Activated naive CD8-positive, alpha-beta T cell treated with anti-CD3 and anti-CD28 coated beads, Interleukin-2, amount 10 ng/mL, durations not matched to agents 7 days and 5 days (primary cell): Measurements from ENCODE around the gene LPGAT1. TPM values are rescaled to one million over a fixed set of nuclear protein-coding genes. Genes with fewer than 3 reads are reported as not detected.
A peak's percentile ranks its signal among the peaks of the same experiment; 100 is the strongest.

Source experiments
- ATAC-seq: fragments of 150-1000 bp; cut with Tn5 transposase; one replicate; pipeline ENCODE4 v1.10.0; 2021; ENCODE audit warnings: low read depth, moderate library complexity
- POLR2A ChIA-PET: fragments of 350-600 bp; sonication (Branson Sonifier 250); formaldehyde crosslinking; loops from one replicate; lab custom pipeline; 2021; ENCODE audit warnings: antibody characterized with exemption; lab: Charles Lee
- DNase-seq: peaks from one replicate; pipeline ENCODE4 v3.0.0; 2021
- H3K27ac Mint-ChIP-seq: one replicate; pipeline ENCODE4 v1.8.0; 2022; ENCODE audit warnings: mild to moderate bottlenecking, mixed read lengths
- H3K27me3 Mint-ChIP-seq: one replicate; pipeline ENCODE4 v1.8.0; 2022; ENCODE audit warnings: mild to moderate bottlenecking, moderate library complexity, mixed read lengths
- H3K36me3 Mint-ChIP-seq: one replicate; pipeline ENCODE4 v1.8.0; 2021; ENCODE audit warnings: mild to moderate bottlenecking, mixed read lengths
- H3K4me1 Mint-ChIP-seq: one replicate; pipeline ENCODE4 v1.8.0; 2021; ENCODE audit warnings: mixed read lengths
- H3K4me3 Mint-ChIP-seq: one replicate; pipeline ENCODE4 v1.8.0; 2022; ENCODE audit warnings: mild to moderate bottlenecking, moderate library complexity, mixed read lengths
- H3K9me3 Mint-ChIP-seq: one replicate; pipeline ENCODE4 v1.8.0; 2021; ENCODE audit warnings: mixed read lengths
- total RNA-seq, 2 experiments: library from RNA; stranded (reverse); gene quantifications; one replicate each; pipeline ENCODE4 v1.2.3, GENCODE V29; 2021

The LPGAT1 gene
- total RNA-seq, 2 experiments from 2014 or later: 45.5 to 47.4 TPM

DNA sequence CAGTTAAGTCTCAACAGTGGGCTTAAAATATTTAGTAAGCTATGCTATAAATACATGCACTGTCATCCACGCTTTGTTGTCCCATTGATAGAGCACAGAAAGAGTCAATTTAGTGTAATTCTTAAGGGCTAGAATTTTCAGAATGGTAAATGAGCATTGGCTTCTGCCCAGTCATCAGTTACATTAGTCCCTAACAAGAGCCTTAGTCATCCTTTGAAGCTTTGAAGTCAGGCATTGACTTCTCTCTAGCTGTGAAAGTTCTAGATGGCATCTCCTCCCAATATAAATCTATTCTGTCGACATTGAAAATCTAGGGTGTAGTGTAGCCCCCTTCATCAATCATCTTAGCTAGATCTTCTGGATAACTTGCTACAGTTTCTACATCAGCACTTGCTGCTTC is 12.0 kb upstream of the LPGAT1 start:
- H3K4me1 Mint-ChIP-seq: peaks cover 22% of the 10 kb centered on the region
- peak overlapping the region; percentile 90 for H3K27ac Mint-ChIP-seq
- H3K36me3 Mint-ChIP-seq: peaks cover 14% of the 10 kb centered on the region
- peaks cover 9% of the 10 kb centered on the region for H3K9me3 Mint-ChIP-seq
- DNase-seq: no peak
- ATAC-seq: peak; percentile 20
- POLR2A ChIA-PET: interaction anchor here (0.5 to 2.0 kb wide), 2 partner anchors 9 to 20 kb away, joined by 4 to 9 read pairs; no protein-coding TSS in a partner anchor
- H3K27me3 Mint-ChIP-seq: no peaks in the 10 kb centered on the region
- H3K4me3 Mint-ChIP-seq: peak overlapping the region; percentile 65

GRCh38 chr1:211839106-211839505 is 8.5 kb upstream of the LPGAT1 start:
- ATAC-seq: no peak
- DNase-seq: no peak
- H3K4me3 Mint-ChIP-seq: no peak overlapping the region
- H3K36me3 Mint-ChIP-seq: peaks cover 16% of the 10 kb centered on the region
- H3K9me3 Mint-ChIP-seq: peaks cover 9% of the 10 kb centered on the region
- H3K27ac Mint-ChIP-seq: no peak overlapping the region
- no peaks in the 10 kb centered on the region for H3K27me3 Mint-ChIP-seq
- POLR2A ChIA-PET: interaction anchor here (0.8 kb wide), 1 partner anchor 197 kb away, joined by 3 read pairs; the partner anchor contains the start of genes DTL and INTS7
- peaks cover 28% of the 10 kb centered on the region for H3K4me1 Mint-ChIP-seq

DNA sequence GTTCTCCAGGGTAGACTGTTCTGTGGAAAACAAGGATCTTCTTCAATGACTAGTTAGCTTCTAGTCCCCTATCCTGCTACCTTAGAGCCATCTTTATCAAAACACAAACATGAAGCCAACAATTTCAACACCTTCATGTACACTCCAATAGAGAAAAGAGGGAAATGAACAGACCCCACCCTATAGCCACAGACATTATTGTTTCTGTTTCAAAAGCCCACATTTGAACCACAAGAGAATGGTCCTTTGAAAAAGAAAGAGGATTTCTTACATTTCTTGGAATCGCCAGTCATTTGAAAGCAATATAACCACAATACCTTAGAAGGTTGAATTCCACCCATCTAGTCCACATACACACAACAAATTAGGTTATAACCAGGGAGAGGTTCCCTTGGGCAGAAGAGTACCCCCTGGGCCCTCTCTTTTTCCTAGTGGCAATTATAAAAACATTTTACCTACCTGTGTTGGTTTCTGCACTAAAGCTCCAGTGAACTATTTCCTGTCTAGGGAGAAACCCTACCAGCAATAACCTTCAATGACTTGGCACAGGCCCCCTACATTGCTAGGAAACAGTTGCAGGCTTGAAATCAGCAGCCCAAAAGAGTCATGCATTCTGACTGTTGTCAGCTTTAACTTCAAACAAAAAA is 2.7 kb upstream of the LPGAT1 start:
- peaks cover 45% of the 10 kb centered on the region for H3K4me1 Mint-ChIP-seq
- POLR2A ChIA-PET: interaction anchor here (0.6 to 1.7 kb wide), 4 partner anchors 9 to 292 kb away, joined by 3 to 9 read pairs (median 3); partner anchors contain the start of genes DTL and INTS7
- no peak for DNase-seq
- peak overlapping the region; percentile 75 for H3K4me3 Mint-ChIP-seq
- H3K27me3 Mint-ChIP-seq: no peaks in the 10 kb centered on the region
- peaks cover 5% of the 10 kb centered on the region for H3K36me3 Mint-ChIP-seq
- H3K9me3 Mint-ChIP-seq: no peaks in the 10 kb centered on the region
- H3K27ac Mint-ChIP-seq: peak overlapping the region; percentile 79
- peak; percentile 60 for ATAC-seq

DNA sequence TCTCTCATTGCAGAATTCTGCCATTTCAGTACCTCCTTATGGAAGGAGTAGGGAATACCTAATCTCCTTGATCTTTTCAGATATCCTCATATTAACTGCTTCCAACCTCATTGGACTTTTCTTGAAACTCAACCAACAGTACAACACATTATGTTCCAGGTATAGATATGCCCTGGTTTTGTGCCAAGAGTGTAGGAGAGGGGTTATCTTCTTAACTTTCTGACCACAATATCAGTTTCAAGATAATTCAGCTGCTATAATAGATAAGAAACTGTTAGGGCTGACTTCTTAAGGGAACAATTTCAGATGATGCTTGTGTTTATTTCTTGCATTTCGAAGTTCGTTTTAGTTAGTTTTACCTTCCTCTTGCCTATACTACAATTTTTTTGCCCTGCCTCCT is 2.1 kb upstream of the LPGAT1 start:
- ATAC-seq: no peak
- H3K27ac Mint-ChIP-seq: peak overlapping the region; percentile 79
- H3K36me3 Mint-ChIP-seq: peaks cover 5% of the 10 kb centered on the region
- POLR2A ChIA-PET: interaction anchor here (1.4 kb wide), 1 partner anchor 203 kb away, joined by 3 read pairs; the partner anchor contains the start of genes DTL and INTS7
- DNase-seq: no peak
- H3K9me3 Mint-ChIP-seq: no peaks in the 10 kb centered on the region
- peaks cover 48% of the 10 kb centered on the region for H3K4me1 Mint-ChIP-seq
- peak overlapping the region; percentile 75 for H3K4me3 Mint-ChIP-seq
- H3K27me3 Mint-ChIP-seq: no peaks in the 10 kb centered on the region

- POLR2A ChIA-PET: interaction anchor here (1.5 kb wide), 1 partner anchor 133 kb away, joined by 5 read pairs; no protein-coding TSS in a partner anchor
- Mint-ChIP-seq H3K9me3 (no peaks in the 10 kb centered on the region), H3K27me3 (no peaks in the 10 kb centered on the region), H3K27ac (peak overlapping the region; percentile 88), H3K4me1 (peaks cover 55% of the 10 kb centered on the region), H3K4me3 (peak overlapping the region; percentile 90), H3K36me3 (peaks cover 9% of the 10 kb centered on the region)
- ATAC-seq (no peak), DNase-seq (no peak)
Observed at GRCh38 chr1:211831558-211832323, 1.2 kb upstream of the LPGAT1 start.

DNA sequence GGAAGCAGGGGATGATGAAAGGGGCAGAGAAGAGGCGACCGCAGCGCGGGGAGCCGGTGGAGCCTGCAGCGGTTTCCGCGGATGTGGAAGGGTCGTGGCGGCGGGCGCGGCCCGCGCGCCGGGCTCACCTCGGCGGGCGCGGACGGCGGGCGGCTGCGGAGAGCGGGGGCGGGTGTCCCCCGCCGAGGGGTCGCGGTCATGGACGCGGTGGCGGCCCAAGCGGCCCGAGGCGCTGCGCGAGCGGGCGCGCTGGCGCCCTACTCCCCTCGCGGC is 572 bp downstream of the LPGAT1 start:
- H3K9me3 Mint-ChIP-seq: no peaks in the 10 kb centered on the region
- ATAC-seq (no peak), DNase-seq (no peak)
- peak overlapping the region; percentile 86 for H3K27ac Mint-ChIP-seq
- H3K4me3 Mint-ChIP-seq: peak overlapping the region; percentile 89
- peaks cover 11% of the 10 kb centered on the region for H3K36me3 Mint-ChIP-seq
- no peaks in the 10 kb centered on the region for H3K27me3 Mint-ChIP-seq
- POLR2A ChIA-PET: interaction anchor here (2.4 kb wide), 1 partner anchor 132 kb away, joined by 10 read pairs; no protein-coding TSS in a partner anchor
- peaks cover 55% of the 10 kb centered on the region for H3K4me1 Mint-ChIP-seq

DNA sequence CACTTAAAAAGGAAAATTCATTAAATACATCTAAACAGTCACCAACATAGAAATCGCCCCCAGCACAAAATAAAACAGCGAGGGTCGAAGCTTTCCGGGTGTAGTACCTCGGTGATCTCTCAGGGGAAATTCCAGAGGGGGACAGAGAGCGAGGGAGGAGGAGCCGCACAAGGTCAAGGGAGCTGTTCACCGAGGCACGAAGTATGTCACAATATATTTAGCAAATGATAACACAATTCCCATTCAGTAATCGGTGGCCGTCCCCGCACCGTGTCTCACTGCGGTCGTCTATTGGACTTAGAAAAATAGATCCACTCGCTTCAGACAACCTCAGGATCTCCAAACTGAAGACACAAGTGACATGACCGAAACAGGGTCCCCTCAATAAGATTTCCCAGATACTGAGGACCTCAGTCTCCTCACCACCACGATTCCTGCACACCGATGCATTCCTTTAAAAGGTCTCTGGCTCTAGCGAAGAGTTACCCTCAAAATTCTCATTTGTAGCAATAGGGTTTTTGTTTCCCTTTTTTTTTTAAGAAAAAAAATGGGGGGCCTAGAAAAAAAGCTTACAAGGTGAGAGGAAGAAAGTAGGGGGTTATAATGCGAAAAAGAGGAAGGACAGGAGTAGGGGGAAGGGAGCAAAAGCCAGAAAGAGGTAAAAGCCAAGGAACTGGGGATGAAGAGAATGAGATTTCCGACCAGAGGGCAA is 1.1 kb downstream of the LPGAT1 start:
- peak overlapping the region; percentile 86 for H3K27ac Mint-ChIP-seq
- POLR2A ChIA-PET: interaction anchor here (1.0 to 2.4 kb wide), 2 partner anchors 91 to 132 kb away, joined by 3 to 10 read pairs; no protein-coding TSS in a partner anchor
- peak overlapping the region; percentile 89 for H3K4me3 Mint-ChIP-seq
- no peaks in the 10 kb centered on the region for H3K9me3 Mint-ChIP-seq
- peaks cover 9% of the 10 kb centered on the region for H3K36me3 Mint-ChIP-seq
- H3K4me1 Mint-ChIP-seq: peaks cover 53% of the 10 kb centered on the region
- DNase-seq: no peak
- no peaks in the 10 kb centered on the region for H3K27me3 Mint-ChIP-seq
- no peak for ATAC-seq

DNA sequence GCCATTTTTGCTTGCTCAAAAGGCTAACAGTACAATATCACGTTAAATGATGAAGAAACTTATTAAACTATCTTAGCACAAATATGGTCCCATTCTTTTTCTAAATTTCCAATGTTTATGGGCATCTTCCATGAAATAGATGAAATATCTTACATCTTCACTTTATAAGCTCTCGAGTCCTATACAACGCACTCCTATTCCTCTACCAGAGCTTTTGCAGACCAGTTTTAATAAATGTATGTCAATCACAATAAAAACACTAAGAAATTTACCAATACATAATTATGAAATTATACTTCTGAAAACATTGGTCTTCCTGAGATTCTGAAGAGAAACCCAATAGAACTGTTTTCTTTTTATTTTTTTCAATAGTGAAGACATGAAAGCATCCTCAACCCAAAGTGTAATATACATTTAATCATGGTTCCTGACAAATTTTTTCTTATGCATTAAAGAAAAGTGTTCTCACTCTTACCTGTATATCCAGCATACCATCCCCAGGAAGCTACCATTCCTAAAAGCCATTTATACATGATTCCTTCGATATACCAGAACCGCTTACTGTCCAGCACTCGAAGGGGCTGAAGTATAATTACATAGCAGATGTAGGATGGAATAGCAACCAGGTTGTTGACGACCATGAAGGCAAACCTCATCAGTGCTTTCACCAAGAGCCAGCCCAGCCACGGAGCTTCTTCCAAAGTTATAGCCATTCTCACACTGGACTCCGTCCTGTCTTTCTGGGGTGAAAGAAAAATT is 1.8 kb downstream of the LPGAT1 start:
- POLR2A ChIA-PET: interaction anchor here (0.7 to 2.4 kb wide), 3 partner anchors 90 to 199 kb away, joined by 3 to 10 read pairs (median 4); no protein-coding TSS in a partner anchor
- no peak for DNase-seq
- Mint-ChIP-seq H3K9me3 (no peaks in the 10 kb centered on the region), H3K36me3 (peaks cover 14% of the 10 kb centered on the region), H3K27me3 (no peaks in the 10 kb centered on the region), H3K4me1 (peaks cover 51% of the 10 kb centered on the region), H3K4me3 (peak overlapping the region; percentile 89), H3K27ac (no peak overlapping the region)
- no peak for ATAC-seq

GRCh38 chr1:211827051-211827450 is 3.5 kb downstream of the LPGAT1 start:
- ATAC-seq: no peak
- Mint-ChIP-seq H3K36me3 (peaks cover 24% of the 10 kb centered on the region), H3K4me1 (peaks cover 37% of the 10 kb centered on the region), H3K4me3 (no peak overlapping the region), H3K27ac (no peak overlapping the region), H3K27me3 (no peaks in the 10 kb centered on the region), H3K9me3 (no peaks in the 10 kb centered on the region)
- POLR2A ChIA-PET: no interaction called here
- DNase-seq: no peak

DNA sequence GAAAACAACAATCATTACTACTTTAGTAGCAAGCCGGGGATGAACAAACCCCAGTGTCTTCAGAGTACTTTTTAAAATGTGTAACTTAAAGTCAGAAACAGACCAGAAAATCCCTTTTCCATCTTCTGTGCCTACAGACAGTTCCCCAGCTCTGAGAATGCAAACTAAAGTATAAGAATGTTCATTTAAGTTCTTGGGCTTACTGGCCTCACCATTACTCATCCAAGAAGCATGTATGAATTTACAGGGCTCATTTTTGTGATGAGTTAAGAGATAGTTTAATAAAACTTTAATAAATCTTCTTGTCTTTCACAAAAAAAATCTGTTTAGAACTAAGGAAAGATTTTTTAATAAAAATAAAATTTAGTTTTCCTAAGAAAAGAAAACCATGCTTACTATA is 4.6 kb downstream of the LPGAT1 start:
- POLR2A ChIA-PET: no interaction called here
- H3K4me3 Mint-ChIP-seq: no peak overlapping the region
- peaks cover 30% of the 10 kb centered on the region for H3K36me3 Mint-ChIP-seq
- ATAC-seq (no peak), DNase-seq (no peak)
- peaks cover 29% of the 10 kb centered on the region for H3K4me1 Mint-ChIP-seq
- no peak overlapping the region for H3K27ac Mint-ChIP-seq
- H3K9me3 Mint-ChIP-seq: no peaks in the 10 kb centered on the region
- H3K27me3 Mint-ChIP-seq: no peaks in the 10 kb centered on the region

- POLR2A ChIA-PET: interaction anchor here (0.7 kb wide), 1 partner anchor 1069 kb away, joined by 3 read pairs; no protein-coding TSS in a partner anchor
- H3K27me3 Mint-ChIP-seq: no peaks in the 10 kb centered on the region
Observed at GRCh38 chr1:211822677-211823407, 7.7 kb downstream of the LPGAT1 start.

GRCh38 chr1:211816586-211816985 is 14.0 kb downstream of the LPGAT1 start:
- DNase-seq (no peak), ATAC-seq (no peak)
- H3K4me1 Mint-ChIP-seq: peaks cover 1% of the 10 kb centered on the region
- POLR2A ChIA-PET: no interaction called here
- no peak overlapping the region for H3K27ac Mint-ChIP-seq
- no peaks in the 10 kb centered on the region for H3K27me3 Mint-ChIP-seq
- H3K36me3 Mint-ChIP-seq: peaks cover 22% of the 10 kb centered on the region
- H3K4me3 Mint-ChIP-seq: no peak overlapping the region
- H3K9me3 Mint-ChIP-seq: no peaks in the 10 kb centered on the region

More at GRCh38 chr1:211822677-211823407, 7.7 kb downstream of the LPGAT1 start:
- Mint-ChIP-seq H3K9me3 (no peaks in the 10 kb centered on the region), H3K36me3 (peaks cover 35% of the 10 kb centered on the region), H3K27ac (no peak overlapping the region), H3K4me3 (no peak overlapping the region), H3K4me1 (peaks cover 12% of the 10 kb centered on the region)
- DNase-seq (no peak), ATAC-seq (no peak)
